DND-41 (cell line): ENCODE data around the gene ERC2.

Experiments
- ATAC-seq: fragments of 200-7000 bp; cut with Tn5 transposase; 3 replicates; pipeline ENCODE4 v1.9.1; 2021; ENCODE audit warnings: low read depth; ENCODE audit not compliant: insufficient read depth
- DNase-seq: peaks from one replicate; pipeline ENCODE4 v3.0.0-alpha.2; 2020
- H2AFZ ChIP-seq: 2 replicates; pipeline ENCODE4 v1.6.0; 2012; ENCODE audit warnings: low read depth, low read length
- H3K27ac ChIP-seq: 2 replicates; pipeline ENCODE4 v1.5.1; 2012; ENCODE audit warnings: low read length, inconsistent platforms
- H3K27me3 ChIP-seq: fragments of 200-600 bp; sonication (generic); 2 replicates; pipeline ENCODE4 v1.6.0; 2012; ENCODE audit warnings: low read length, mild to moderate bottlenecking, inconsistent platforms; ENCODE audit not compliant: insufficient read depth, poor library complexity
- H3K36me3 ChIP-seq: 2 replicates; pipeline ENCODE4 v1.5.1; 2012; ENCODE audit warnings: low read length, inconsistent platforms; ENCODE audit not compliant: insufficient read depth
- H3K4me1 ChIP-seq: 2 replicates; pipeline ENCODE4 v1.5.1; 2012; ENCODE audit warnings: mild to moderate bottlenecking, low read length; ENCODE audit not compliant: insufficient read depth
- H3K4me2 ChIP-seq: 2 replicates; pipeline ENCODE4 v1.6.0; 2012; ENCODE audit warnings: mild to moderate bottlenecking, moderate library complexity, low read length, inconsistent platforms; ENCODE audit not compliant: insufficient read depth
- H3K4me3 ChIP-seq, 2 experiments: fragments of 200-600 bp in 1 of 2; shearing (Covaris generic) in 1 of 2; 2 replicates each; pipeline ENCODE4 v1.5.1; 2012 to 2016; ENCODE audit warnings: inconsistent platforms in 2 of 2, low read length in 2 of 2, mild to moderate bottlenecking in 2 of 2, low read depth in 1 of 2, moderate library complexity in 1 of 2
- H3K79me2 ChIP-seq: 2 replicates; pipeline ENCODE4 v1.6.0; 2012; ENCODE audit warnings: low read length, inconsistent platforms; ENCODE audit not compliant: insufficient read depth
- H3K9ac ChIP-seq: 2 replicates; pipeline ENCODE4 v1.6.0; 2012; ENCODE audit warnings: low read depth, mild to moderate bottlenecking, inconsistent platforms, low read length, moderate library complexity
- H3K9me3 ChIP-seq: 2 replicates; pipeline ENCODE4 v1.5.1; 2012; ENCODE audit warnings: low read length, moderate library complexity, mild to moderate bottlenecking, inconsistent platforms; ENCODE audit not compliant: insufficient read depth, severe bottlenecking
- H4K20me1 ChIP-seq: 2 replicates; pipeline ENCODE4 v1.6.0; 2012; ENCODE audit warnings: low read length; ENCODE audit not compliant: insufficient read depth
- EZH2 ChIP-seq: IDR thresholded peaks from 3 replicates; pipeline ENCODE4 v1.6.1; 2012; ENCODE audit warnings: borderline replicate concordance, low read depth, mild to moderate bottlenecking, moderate library complexity, low read length, inconsistent platforms; ENCODE audit not compliant: severe bottlenecking
- TF ChIP-seq, protein P1 (sequence below): IDR thresholded peaks from 2 replicates; pipeline ENCODE4 v1.5.1; 2012; ENCODE audit warnings: borderline replicate concordance, low read length, moderate library complexity, mild to moderate bottlenecking; ENCODE audit not compliant: poor library complexity, severe bottlenecking; ENCODE audit errors: extremely low read depth

ERC2 gene

DNA sequence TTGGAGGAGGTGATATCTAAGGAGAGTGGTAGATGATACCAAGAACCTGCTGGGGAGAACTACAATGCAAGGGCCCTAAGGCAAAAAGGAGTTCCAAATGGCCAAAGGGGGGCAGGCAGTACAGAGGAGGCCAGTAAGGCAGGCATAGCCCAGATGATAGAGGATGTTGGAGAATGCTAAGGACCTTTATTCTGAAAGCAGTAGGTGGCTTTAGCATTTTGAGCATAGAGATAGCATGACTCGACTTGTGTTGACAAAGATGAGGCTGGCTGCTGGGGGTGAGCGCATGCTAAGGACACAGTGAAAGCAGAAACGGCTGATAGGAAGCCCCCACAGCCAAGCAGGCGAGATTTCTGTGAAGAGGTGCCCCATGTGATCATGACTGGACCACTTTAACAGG is 419.3 kb downstream of the ERC2 start:
- Histone ChIP-seq H3K27ac (no peak overlapping the region), H2AFZ (no peak overlapping the region), H3K79me2 (no peaks in the 10 kb centered on the region), H3K4me2 (no peak overlapping the region), H3K9ac (no peak overlapping the region), H3K4me3 (no peak overlapping the region), H3K4me1 (no peaks in the 10 kb centered on the region), H4K20me1 (no peaks in the 10 kb centered on the region), H3K9me3 (no peaks in the 10 kb centered on the region), H3K36me3 (no peaks in the 10 kb centered on the region), H3K27me3 (peaks cover 18% of the 10 kb centered on the region)
- ATAC-seq (no peak), DNase-seq (no peak)
- TF ChIP-seq, protein P1, sequence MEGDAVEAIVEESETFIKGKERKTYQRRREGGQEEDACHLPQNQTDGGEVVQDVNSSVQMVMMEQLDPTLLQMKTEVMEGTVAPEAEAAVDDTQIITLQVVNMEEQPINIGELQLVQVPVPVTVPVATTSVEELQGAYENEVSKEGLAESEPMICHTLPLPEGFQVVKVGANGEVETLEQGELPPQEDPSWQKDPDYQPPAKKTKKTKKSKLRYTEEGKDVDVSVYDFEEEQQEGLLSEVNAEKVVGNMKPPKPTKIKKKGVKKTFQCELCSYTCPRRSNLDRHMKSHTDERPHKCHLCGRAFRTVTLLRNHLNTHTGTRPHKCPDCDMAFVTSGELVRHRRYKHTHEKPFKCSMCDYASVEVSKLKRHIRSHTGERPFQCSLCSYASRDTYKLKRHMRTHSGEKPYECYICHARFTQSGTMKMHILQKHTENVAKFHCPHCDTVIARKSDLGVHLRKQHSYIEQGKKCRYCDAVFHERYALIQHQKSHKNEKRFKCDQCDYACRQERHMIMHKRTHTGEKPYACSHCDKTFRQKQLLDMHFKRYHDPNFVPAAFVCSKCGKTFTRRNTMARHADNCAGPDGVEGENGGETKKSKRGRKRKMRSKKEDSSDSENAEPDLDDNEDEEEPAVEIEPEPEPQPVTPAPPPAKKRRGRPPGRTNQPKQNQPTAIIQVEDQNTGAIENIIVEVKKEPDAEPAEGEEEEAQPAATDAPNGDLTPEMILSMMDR, result no peak
- TF ChIP-seq EZH2, result no peak

DNA sequence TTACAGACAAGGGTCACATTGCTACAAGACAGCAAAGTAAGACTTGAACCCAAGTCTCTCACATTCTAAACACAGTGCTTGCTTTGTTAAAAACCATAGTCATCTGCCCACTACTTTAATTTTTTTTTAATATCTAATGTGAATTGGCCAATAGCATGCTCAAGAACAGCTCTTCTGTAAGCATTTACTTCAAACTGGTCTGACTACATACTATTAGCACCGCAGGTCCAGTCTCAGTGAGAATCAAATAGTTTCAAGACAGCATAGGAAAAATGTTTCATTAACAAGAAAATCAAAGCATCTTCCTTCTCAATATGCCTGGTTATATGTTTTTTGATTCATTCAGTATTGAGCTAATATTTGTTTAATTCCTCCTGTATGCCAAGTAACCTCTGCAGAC is 419.9 kb downstream of the ERC2 start:
- no peaks in the 10 kb centered on the region for H3K9me3 ChIP-seq
- no peak for DNase-seq
- H3K79me2 ChIP-seq, result no peaks in the 10 kb centered on the region
- TF ChIP-seq, protein P1, result no peak
- no peak for TF ChIP-seq EZH2
- ATAC-seq, result no peak
- no peak overlapping the region for H3K9ac ChIP-seq
- no peaks in the 10 kb centered on the region for H4K20me1 ChIP-seq
- H2AFZ ChIP-seq, result no peak overlapping the region
- no peak overlapping the region for H3K4me2 ChIP-seq
- no peaks in the 10 kb centered on the region for H3K4me1 ChIP-seq
- H3K27me3 ChIP-seq, result peaks cover 19% of the 10 kb centered on the region
- H3K36me3 ChIP-seq, result no peaks in the 10 kb centered on the region
- H3K4me3 ChIP-seq, result no peak overlapping the region
- no peak overlapping the region for H3K27ac ChIP-seq

DNA sequence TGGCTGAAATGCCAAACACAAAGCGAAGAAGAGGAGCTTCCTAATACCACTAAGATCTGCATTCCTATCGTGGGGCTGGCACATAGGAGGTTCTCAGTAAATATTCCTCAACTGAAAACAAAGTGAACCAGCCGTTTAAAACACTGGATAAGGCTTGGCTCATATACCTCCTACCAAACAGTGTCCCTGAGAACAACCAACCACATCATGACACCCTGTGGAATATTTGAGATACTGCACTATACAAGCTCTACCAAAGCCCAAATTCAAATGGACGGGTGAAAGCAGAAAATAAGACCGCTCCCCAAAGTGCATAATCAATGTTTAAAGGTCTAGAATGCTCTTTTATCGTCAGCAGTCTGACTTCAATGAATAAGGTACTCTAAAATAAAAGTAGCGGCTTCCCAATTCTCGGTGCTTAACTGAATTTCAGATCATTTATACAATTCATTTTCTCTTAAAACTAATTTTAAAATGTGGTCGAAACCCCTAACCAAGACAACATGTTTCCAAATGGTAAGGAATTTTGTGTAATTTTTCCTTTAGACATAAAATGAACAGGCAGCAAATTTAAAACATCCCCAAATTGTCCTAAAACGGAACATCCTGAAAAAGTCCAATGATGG is 425.8 kb downstream of the ERC2 start:
- no peaks in the 10 kb centered on the region for H4K20me1 ChIP-seq
- no peak for ATAC-seq
- no peak overlapping the region for H3K9ac ChIP-seq
- no peaks in the 10 kb centered on the region for H3K36me3 ChIP-seq
- no peak overlapping the region for H2AFZ ChIP-seq
- no peaks in the 10 kb centered on the region for H3K79me2 ChIP-seq
- no peak overlapping the region for H3K27ac ChIP-seq
- no peak for DNase-seq
- TF ChIP-seq, protein P1, result peak; percentile 39
- no peak for TF ChIP-seq EZH2
- H3K9me3 ChIP-seq, result no peaks in the 10 kb centered on the region
- H3K4me3 ChIP-seq, result no peak overlapping the region
- peaks cover 26% of the 10 kb centered on the region for H3K27me3 ChIP-seq
- H3K4me2 ChIP-seq, result no peak overlapping the region
- no peaks in the 10 kb centered on the region for H3K4me1 ChIP-seq

DNA sequence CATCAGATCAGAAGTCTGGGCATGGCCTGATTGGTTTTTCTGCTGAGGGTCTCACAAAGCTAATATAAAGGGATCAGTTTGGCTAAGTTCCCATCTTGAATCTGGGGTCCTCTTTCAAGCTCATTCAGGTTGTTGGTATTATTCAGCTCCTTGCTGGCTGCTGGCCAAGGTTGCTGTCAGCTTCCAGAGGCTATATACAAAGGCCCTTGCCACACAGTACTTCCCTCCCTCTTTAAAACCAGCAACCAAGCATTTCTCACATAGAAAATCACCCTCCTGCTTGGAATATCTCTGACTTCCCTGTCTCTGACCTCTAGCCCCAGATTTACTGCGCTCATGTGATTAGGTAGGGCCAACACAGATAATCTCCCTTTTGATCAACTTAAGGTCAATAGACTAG is 442.9 kb downstream of the ERC2 start:
- H3K36me3 ChIP-seq, result no peaks in the 10 kb centered on the region

More for the DNA sequence above, 442.9 kb downstream of the ERC2 start:
- no peaks in the 10 kb centered on the region for H3K79me2 ChIP-seq
- H3K4me2 ChIP-seq, result no peak overlapping the region
- H3K4me1 ChIP-seq, result no peaks in the 10 kb centered on the region
- no peak overlapping the region for H3K4me3 ChIP-seq
- ATAC-seq (no peak), DNase-seq (no peak)
- H3K27ac ChIP-seq, result no peak overlapping the region
- TF ChIP-seq, protein P1, result no peak
- TF ChIP-seq EZH2, result no peak
- no peaks in the 10 kb centered on the region for H4K20me1 ChIP-seq
- H3K9ac ChIP-seq, result no peak overlapping the region
- H3K27me3 ChIP-seq, result peaks cover 5% of the 10 kb centered on the region
- H2AFZ ChIP-seq, result no peak overlapping the region
- H3K9me3 ChIP-seq, result no peaks in the 10 kb centered on the region
